HG03442 (cell line): ENCODE data around the gene DNAJC10.
"Not testable (repeated sequence)": the region's sequence is repeated elsewhere in the genome, so short reads cannot be mapped to it uniquely, and the experiment has no call there.

Experiments used
- ATAC-seq: cut with Tn5 transposase; IDR thresholded peaks from one replicate; pipeline ENCODE4 v1.9.1; 2021; ENCODE audit warnings: mild to moderate bottlenecking, moderate library complexity; ENCODE audit not compliant: unreplicated experiment

DNAJC10 gene

GRCh38 chr2:182724656-182725055 is 8.6 kb downstream of the DNAJC10 start:
- ATAC-seq: no peak

- no peak for ATAC-seq
Measured at GRCh38 chr2:182726473-182726872, 10.4 kb downstream of the DNAJC10 start.

GRCh38 chr2:182728014-182728413 is 12.0 kb downstream of the DNAJC10 start:
- no peak for ATAC-seq

- ATAC-seq: no peak
Measured at GRCh38 chr2:182729710-182730339, 13.8 kb downstream of the DNAJC10 start.

GRCh38 chr2:182730486-182730885 is 14.4 kb downstream of the DNAJC10 start:
- ATAC-seq: no peak

GRCh38 chr2:182732736-182733135 is 16.7 kb downstream of the DNAJC10 start:
- ATAC-seq: no peak

- no peak for ATAC-seq
Measured at GRCh38 chr2:182733572-182733971, 17.5 kb downstream of the DNAJC10 start.

GRCh38 chr2:182736856-182737255 is 20.8 kb downstream of the DNAJC10 start:
- ATAC-seq: not testable (repeated sequence)

GRCh38 chr2:182740701-182741100 is 24.6 kb downstream of the DNAJC10 start:
- ATAC-seq: no peak

GRCh38 chr2:182741620-182742019 is 25.6 kb downstream of the DNAJC10 start:
- ATAC-seq: no peak

GRCh38 chr2:182744490-182744889 is 28.4 kb downstream of the DNAJC10 start:
- ATAC-seq: no peak

- ATAC-seq: no peak
Measured at GRCh38 chr2:182745061-182745460, 29.0 kb downstream of the DNAJC10 start.

- ATAC-seq: not testable (repeated sequence)
Measured at GRCh38 chr2:182745894-182746293, 29.8 kb downstream of the DNAJC10 start.

GRCh38 chr2:182754231-182754630 is 38.2 kb downstream of the DNAJC10 start:
- no peak for ATAC-seq

GRCh38 chr2:182758379-182758778 is 42.3 kb downstream of the DNAJC10 start:
- no peak for ATAC-seq

GRCh38 chr2:182761903-182762302 is 45.8 kb downstream of the DNAJC10 start:
- ATAC-seq: no peak

GRCh38 chr2:182763311-182763912 is 47.4 kb downstream of the DNAJC10 start:
- no peak for ATAC-seq

GRCh38 chr2:182766626-182767025 is 50.6 kb downstream of the DNAJC10 start:
- no peak for ATAC-seq

GRCh38 chr2:182767578-182767977 is 51.5 kb downstream of the DNAJC10 start:
- no peak for ATAC-seq

GRCh38 chr2:182768950-182769349 is 52.9 kb downstream of the DNAJC10 start:
- not testable (repeated sequence) for ATAC-seq

- ATAC-seq: no peak
Measured at GRCh38 chr2:182779323-182779722, 63.3 kb downstream of the DNAJC10 start.

- not testable (repeated sequence) for ATAC-seq
Measured at GRCh38 chr2:182781099-182781498, 65.0 kb downstream of the DNAJC10 start.

- not testable (repeated sequence) for ATAC-seq
Measured at GRCh38 chr2:182782686-182783085, 66.6 kb downstream of the DNAJC10 start.
